Neural progenitor cell (in vitro differentiated cells): ENCODE data around the gene SMARCB1. TPM values are rescaled to one million over a fixed set of nuclear protein-coding genes. Genes with fewer than 3 reads are reported as not detected.
A peak's percentile ranks its signal among the peaks of the same experiment; 100 is the strongest.

Experiments
- DNase-seq: peaks from one replicate; pipeline ENCODE4 v3.0.0-alpha.2; 2016; ENCODE audit warnings: low spot score
- H2AFZ ChIP-seq: fragments of 200-600 bp; sonication (generic); replicated peaks from 2 replicates; pipeline ENCODE4 v1.6.1; 2016; ENCODE audit warnings: antibody characterized with exemption
- H3F3A ChIP-seq: fragments of 200-600 bp; sonication (generic); 2 replicates; pipeline ENCODE4 v1.6.1; 2016; ENCODE audit warnings: antibody characterized with exemption, low read depth
- H3K27ac ChIP-seq: fragments of 200-600 bp; sonication (generic); 2 replicates; pipeline ENCODE4 v1.5.1; 2016; ENCODE audit warnings: mild to moderate bottlenecking
- H3K27me3 ChIP-seq: fragments of 200-600 bp; sonication (generic); 2 replicates; pipeline ENCODE4 v1.6.1; 2016; ENCODE audit warnings: mild to moderate bottlenecking, moderate library complexity
- H3K36me3 ChIP-seq: fragments of 200-600 bp; sonication (generic); 2 replicates; pipeline ENCODE4 v1.5.1; 2016
- H3K4me1 ChIP-seq: fragments of 200-600 bp; sonication (generic); 2 replicates; pipeline ENCODE4 v1.6.1; 2016; ENCODE audit warnings: mixed run types
- H3K4me2 ChIP-seq: fragments of 200-600 bp; sonication (generic); 2 replicates; pipeline ENCODE4 v1.6.1; 2016
- H3K4me3 ChIP-seq: fragments of 200-600 bp; sonication (generic); 2 replicates; pipeline ENCODE4 v1.5.1; 2016
- H3K79me2 ChIP-seq: fragments of 200-600 bp; sonication (generic); 2 replicates; pipeline ENCODE4 v1.6.1; 2016; ENCODE audit warnings: low read depth
- H3K9ac ChIP-seq: fragments of 200-600 bp; sonication (generic); 2 replicates; pipeline ENCODE4 v1.6.1; 2016
- H3K9me3 ChIP-seq: fragments of 200-600 bp; sonication (generic); 2 replicates; pipeline ENCODE4 v1.5.1; 2016; ENCODE audit warnings: low read depth
- H4K20me1 ChIP-seq: fragments of 200-600 bp; sonication (generic); 2 replicates; pipeline ENCODE4 v1.6.1; 2016; ENCODE audit warnings: low read depth
- H3K27ac Mint-ChIP-seq: 3 replicates; pipeline ENCODE4 v1.8.0; 2021; ENCODE audit warnings: mixed read lengths
- H3K27me3 Mint-ChIP-seq: 2 replicates; pipeline ENCODE4 v1.8.0; 2022; ENCODE audit warnings: low read depth, mild to moderate bottlenecking, inconsistent platforms, moderate library complexity, mixed read lengths; ENCODE audit not compliant: insufficient read depth
- H3K36me3 Mint-ChIP-seq: 3 replicates; pipeline ENCODE4 v1.8.0; 2021; ENCODE audit warnings: mixed read lengths
- H3K4me1 Mint-ChIP-seq: 3 replicates; pipeline ENCODE4 v1.8.0; 2021; ENCODE audit warnings: mixed read lengths
- H3K4me3 Mint-ChIP-seq: 3 replicates; pipeline ENCODE4 v1.8.0; 2021; ENCODE audit warnings: mild to moderate bottlenecking, moderate library complexity, mixed read lengths
- H3K9me3 Mint-ChIP-seq: 3 replicates; pipeline ENCODE4 v1.8.0; 2020; ENCODE audit warnings: mixed read lengths
- EZH2 ChIP-seq: fragments of 200-600 bp; sonication (generic); IDR thresholded peaks from 2 replicates; pipeline ENCODE4 v1.6.1; 2017; ENCODE audit warnings: antibody characterized with exemption, mild to moderate bottlenecking, moderate library complexity
- EZH2phosphoT487 ChIP-seq: fragments of 200-600 bp; sonication (generic); IDR thresholded peaks from 2 replicates; pipeline ENCODE4 v1.6.1; 2017; ENCODE audit warnings: antibody characterized with exemption
- total RNA-seq: library from RNA; depleted of rRNA; stranded (reverse); fragments of >200 nt; gene quantifications from 2 replicates; pipeline ENCODE4 v1.2.3, GENCODE V29; 2015; ENCODE audit warnings: low replicate concordance
- TF ChIP-seq, protein P1 (sequence below): fragments of 200-600 bp; sonication (generic); IDR thresholded peaks from 2 replicates; pipeline ENCODE4 v1.5.1; 2017; ENCODE audit warnings: antibody characterized with exemption, mild to moderate bottlenecking

The SMARCB1 gene
- total RNA-seq, 1 donor from 2014 or later = 151 TPM

DNA sequence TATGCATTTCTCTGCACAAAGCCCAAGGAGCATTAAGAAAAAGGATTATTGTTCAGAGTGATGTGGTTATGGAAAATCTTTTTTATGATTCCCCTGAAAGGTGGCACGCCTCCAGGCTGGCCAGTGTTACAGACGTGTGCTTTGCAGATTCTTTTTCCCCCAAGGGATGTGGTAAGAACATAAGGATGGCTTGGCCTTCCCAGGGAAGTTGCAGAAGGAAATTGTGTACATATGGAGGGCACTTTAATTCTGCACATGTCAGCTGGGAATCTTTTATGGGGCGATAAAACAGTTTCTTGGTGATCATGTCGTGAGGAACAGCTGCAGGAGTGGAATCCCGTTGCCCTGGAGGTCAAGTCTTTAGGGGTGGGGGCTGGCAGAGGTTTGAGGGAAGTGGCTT, 9.7 kb downstream of the SMARCB1 start:
- TF ChIP-seq, protein P1, sequence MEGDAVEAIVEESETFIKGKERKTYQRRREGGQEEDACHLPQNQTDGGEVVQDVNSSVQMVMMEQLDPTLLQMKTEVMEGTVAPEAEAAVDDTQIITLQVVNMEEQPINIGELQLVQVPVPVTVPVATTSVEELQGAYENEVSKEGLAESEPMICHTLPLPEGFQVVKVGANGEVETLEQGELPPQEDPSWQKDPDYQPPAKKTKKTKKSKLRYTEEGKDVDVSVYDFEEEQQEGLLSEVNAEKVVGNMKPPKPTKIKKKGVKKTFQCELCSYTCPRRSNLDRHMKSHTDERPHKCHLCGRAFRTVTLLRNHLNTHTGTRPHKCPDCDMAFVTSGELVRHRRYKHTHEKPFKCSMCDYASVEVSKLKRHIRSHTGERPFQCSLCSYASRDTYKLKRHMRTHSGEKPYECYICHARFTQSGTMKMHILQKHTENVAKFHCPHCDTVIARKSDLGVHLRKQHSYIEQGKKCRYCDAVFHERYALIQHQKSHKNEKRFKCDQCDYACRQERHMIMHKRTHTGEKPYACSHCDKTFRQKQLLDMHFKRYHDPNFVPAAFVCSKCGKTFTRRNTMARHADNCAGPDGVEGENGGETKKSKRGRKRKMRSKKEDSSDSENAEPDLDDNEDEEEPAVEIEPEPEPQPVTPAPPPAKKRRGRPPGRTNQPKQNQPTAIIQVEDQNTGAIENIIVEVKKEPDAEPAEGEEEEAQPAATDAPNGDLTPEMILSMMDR = no peak
- TF ChIP-seq EZH2 = no peak
- TF ChIP-seq EZH2phosphoT487 = no peak
- Histone ChIP-seq H3K27ac (no peak overlapping the region), H3K27me3 (no peaks in the 10 kb centered on the region), H3K4me3 (no peak overlapping the region), H3K36me3 (no peaks in the 10 kb centered on the region), H3F3A (no peaks in the 10 kb centered on the region), H3K79me2 (peaks cover 26% of the 10 kb centered on the region), H3K9ac (no peak overlapping the region), H3K4me2 (no peak overlapping the region), H2AFZ (no peak overlapping the region), H4K20me1 (peaks cover 23% of the 10 kb centered on the region), H3K9me3 (no peaks in the 10 kb centered on the region), H3K4me1 (no peaks in the 10 kb centered on the region)
- DNase-seq = no peak
- no peaks in the 10 kb centered on the region for H3K4me1 Mint-ChIP-seq
- no peaks in the 10 kb centered on the region for H3K9me3 Mint-ChIP-seq
- H3K27me3 Mint-ChIP-seq = peaks cover 2% of the 10 kb centered on the region
- peaks cover 42% of the 10 kb centered on the region for H3K36me3 Mint-ChIP-seq
- H3K4me3 Mint-ChIP-seq = no peak overlapping the region
- no peak overlapping the region for H3K27ac Mint-ChIP-seq

DNA sequence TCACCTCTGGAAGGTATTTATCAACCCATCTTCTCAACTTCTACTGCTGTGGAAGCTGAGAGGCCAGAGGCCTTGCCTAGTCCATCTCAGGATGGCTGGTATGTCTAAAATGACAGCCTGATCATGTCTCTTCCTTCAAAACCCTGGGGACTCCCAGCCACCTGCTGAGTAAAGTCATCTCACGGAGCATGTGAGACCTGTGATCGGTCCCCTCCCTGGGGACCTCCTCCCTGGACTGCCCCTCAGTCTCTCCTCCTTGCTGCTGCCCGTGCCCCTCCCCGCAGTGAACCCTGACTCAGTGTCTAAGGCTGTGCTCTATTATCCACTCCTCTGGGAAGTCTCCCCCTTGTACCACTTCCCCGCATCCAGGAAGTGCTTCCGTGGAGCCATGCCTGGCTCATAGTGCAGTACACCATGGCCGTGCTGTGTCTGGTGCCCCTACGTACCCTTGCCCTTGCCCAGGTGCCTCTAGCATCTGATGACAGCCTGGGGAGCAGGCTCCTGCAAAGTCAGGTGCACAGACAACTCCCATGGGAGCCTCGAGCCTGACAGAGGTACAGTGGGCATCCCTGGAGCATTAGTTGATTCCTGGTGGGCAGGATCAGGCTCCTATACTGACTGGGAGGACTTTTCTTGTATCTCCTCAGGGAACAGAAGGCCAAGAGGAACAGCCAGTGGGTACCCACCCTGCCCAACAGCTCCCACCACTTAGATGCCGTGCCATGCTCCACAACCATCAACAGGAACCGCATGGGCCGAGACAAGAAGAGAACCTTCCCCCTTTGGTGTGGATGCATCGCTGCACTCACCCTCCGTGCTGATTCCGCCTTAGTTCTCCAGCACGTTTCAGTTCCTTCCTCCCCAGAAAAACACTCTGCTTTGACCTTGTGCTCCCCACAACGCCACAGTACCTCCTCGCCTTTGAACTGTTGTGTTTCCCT, 13.8 kb downstream of the SMARCB1 start:
- Histone ChIP-seq H3K9me3 (no peaks in the 10 kb centered on the region), H3K27ac (no peak overlapping the region), H3K4me1 (no peaks in the 10 kb centered on the region), H3K9ac (no peak overlapping the region), H3F3A (no peaks in the 10 kb centered on the region), H3K27me3 (no peaks in the 10 kb centered on the region), H2AFZ (no peak overlapping the region), H3K36me3 (peaks cover 8% of the 10 kb centered on the region), H4K20me1 (peaks cover 2% of the 10 kb centered on the region), H3K4me2 (no peak overlapping the region), H3K79me2 (peaks cover 5% of the 10 kb centered on the region), H3K4me3 (no peak overlapping the region)
- no peak for DNase-seq
- Mint-ChIP-seq H3K4me1 (no peaks in the 10 kb centered on the region), H3K4me3 (no peak overlapping the region), H3K36me3 (peaks cover 50% of the 10 kb centered on the region), H3K27me3 (peaks cover 2% of the 10 kb centered on the region), H3K27ac (peak overlapping the region; percentile 57), H3K9me3 (no peaks in the 10 kb centered on the region)
- no peak for TF ChIP-seq EZH2

DNA sequence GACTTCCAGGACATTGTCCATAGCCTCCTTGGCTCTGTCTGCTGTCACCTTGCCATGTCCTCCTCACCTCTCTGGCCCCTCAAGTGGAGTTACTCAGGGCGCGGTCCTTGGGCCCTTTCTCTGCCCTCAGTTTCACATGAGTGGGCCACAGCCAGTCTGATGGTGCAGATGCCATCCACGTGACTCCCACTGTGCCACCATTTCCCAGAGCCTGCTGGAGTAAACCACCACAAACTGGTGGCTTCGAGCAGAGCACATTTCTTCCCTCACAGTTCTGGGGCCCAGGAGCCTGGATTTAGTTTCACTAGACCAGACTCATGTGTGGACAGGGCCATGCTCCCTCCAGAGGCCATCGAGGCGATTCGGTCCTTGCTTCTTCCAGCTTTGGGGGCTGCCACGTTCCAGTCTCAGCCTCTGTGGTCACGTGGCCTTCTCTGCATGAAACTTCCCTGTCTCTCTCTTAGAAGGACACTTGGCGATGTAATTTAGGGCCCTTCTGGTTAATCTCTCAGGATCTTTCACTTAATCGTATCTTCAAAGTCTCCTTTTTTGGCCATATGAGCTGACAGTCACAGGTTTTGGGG, 14.6 kb downstream of the SMARCB1 start:
- H3K36me3 Mint-ChIP-seq = peaks cover 53% of the 10 kb centered on the region
- peaks cover 2% of the 10 kb centered on the region for H4K20me1 ChIP-seq
- H3K36me3 ChIP-seq = peaks cover 8% of the 10 kb centered on the region
- H3K27me3 Mint-ChIP-seq = peaks cover 2% of the 10 kb centered on the region
- H3K9ac ChIP-seq = no peak overlapping the region
- no peaks in the 10 kb centered on the region for H3F3A ChIP-seq
- H3K4me3 Mint-ChIP-seq = no peak overlapping the region
- H2AFZ ChIP-seq = no peak overlapping the region
- no peak overlapping the region for H3K4me2 ChIP-seq
- no peaks in the 10 kb centered on the region for H3K9me3 Mint-ChIP-seq
- H3K79me2 ChIP-seq = peaks cover 5% of the 10 kb centered on the region
- TF ChIP-seq, protein P1 = no peak
- TF ChIP-seq EZH2phosphoT487 (no peak), EZH2 (no peak)
- H3K4me1 ChIP-seq = no peaks in the 10 kb centered on the region
- peak overlapping the region; percentile 42 for H3K27ac Mint-ChIP-seq
- no peaks in the 10 kb centered on the region for H3K9me3 ChIP-seq
- no peaks in the 10 kb centered on the region for H3K4me1 Mint-ChIP-seq
- H3K27me3 ChIP-seq = no peaks in the 10 kb centered on the region
- DNase-seq = no peak
- no peak overlapping the region for H3K4me3 ChIP-seq
- H3K27ac ChIP-seq = no peak overlapping the region
